ENCODE results near the gene BASP1. TPM values are rescaled to one million over a fixed set of nuclear protein-coding genes. Genes with fewer than 3 reads are reported as not detected.

Gene BASP1
- total and polyA plus RNA-seq, 2 experiments from 2014 or later = 134 to 183 TPM

DNA sequence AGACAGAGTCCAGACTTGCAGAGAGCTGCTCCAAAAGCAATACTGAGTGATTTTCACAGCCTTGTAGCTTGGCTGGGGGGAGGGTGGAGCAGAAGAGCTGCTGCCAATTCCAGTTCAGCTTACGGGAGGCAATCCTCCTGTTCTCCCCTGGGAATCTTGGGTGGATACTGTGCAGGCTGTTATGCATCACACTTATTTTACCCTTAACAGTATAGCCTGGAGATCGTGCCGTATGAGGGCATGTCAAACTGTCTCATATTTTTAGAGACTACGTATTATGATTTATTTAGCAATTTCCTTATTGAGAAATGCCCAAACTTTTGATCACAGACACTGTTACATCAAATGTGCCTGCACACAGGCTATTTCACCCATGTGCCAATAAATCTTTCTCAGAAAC lies 85.2 kb downstream of the BASP1 start:
- no peaks in the 10 kb centered on the region for H3K27me3 ChIP-seq
- no peak overlapping the region for H3K4me2 ChIP-seq
- H3K9me2 ChIP-seq (replicated peaks; ENCODE audit: insufficient read depth) = no peaks in the 10 kb centered on the region
- no peak for DNase-seq (ENCODE audit: low spot score)
- no peak overlapping the region for H2AFZ ChIP-seq
- H3K27ac ChIP-seq = no peak overlapping the region
- TF ChIP-seq EZH2 (IDR thresholded peaks at IDR 0.05; ENCODE audit: borderline replicate concordance) (no peak), EZH2phosphoT487 (IDR thresholded peaks at IDR 0.05; ENCODE audit: low read depth, severe bottlenecking, unreplicated experiment) (no peak)
- TF ChIP-seq, protein P1, sequence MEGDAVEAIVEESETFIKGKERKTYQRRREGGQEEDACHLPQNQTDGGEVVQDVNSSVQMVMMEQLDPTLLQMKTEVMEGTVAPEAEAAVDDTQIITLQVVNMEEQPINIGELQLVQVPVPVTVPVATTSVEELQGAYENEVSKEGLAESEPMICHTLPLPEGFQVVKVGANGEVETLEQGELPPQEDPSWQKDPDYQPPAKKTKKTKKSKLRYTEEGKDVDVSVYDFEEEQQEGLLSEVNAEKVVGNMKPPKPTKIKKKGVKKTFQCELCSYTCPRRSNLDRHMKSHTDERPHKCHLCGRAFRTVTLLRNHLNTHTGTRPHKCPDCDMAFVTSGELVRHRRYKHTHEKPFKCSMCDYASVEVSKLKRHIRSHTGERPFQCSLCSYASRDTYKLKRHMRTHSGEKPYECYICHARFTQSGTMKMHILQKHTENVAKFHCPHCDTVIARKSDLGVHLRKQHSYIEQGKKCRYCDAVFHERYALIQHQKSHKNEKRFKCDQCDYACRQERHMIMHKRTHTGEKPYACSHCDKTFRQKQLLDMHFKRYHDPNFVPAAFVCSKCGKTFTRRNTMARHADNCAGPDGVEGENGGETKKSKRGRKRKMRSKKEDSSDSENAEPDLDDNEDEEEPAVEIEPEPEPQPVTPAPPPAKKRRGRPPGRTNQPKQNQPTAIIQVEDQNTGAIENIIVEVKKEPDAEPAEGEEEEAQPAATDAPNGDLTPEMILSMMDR (IDR thresholded peaks at IDR 0.05; ENCODE audit: poor library complexity) = no peak
- H4K20me1 ChIP-seq (ENCODE audit: insufficient read depth, poor library complexity, severe bottlenecking) = no peaks in the 10 kb centered on the region
- no peak overlapping the region for H3K4me3 ChIP-seq
- no peaks in the 10 kb centered on the region for H3K36me3 ChIP-seq (replicated peaks; ENCODE audit: insufficient read depth, low read depth)
- 70% methylated on average over 4 of the region's 4 CpGs for WGBS (ENCODE audit: low lambda C conversion rate, missing lambda C conversion rate)
- no peaks in the 10 kb centered on the region for H3K9me3 ChIP-seq (ENCODE audit: low read depth)
- H3K79me2 ChIP-seq = peaks cover 3% of the 10 kb centered on the region
- H3K4me1 ChIP-seq (ENCODE audit: insufficient read depth) = peaks cover 25% of the 10 kb centered on the region

DNA sequence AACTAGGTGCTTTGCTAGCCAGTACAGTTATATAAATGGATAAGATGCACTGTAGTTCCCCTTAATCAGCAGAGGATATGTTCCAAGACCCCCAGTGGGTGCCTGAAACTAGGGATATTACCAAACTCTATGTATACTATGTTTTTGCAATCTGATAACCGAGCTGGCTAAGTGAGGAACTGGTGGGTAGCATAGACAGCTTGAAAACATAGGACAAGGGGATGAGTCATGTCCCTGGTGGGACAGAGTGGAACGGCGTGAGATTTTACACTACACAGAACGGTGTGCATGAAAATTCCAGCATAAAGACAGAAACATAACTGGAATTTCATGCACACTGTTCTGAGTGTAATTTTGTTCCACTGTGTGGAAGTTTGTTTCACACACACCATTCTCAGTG lies 86.9 kb downstream of the BASP1 start:
- H3K9me3 ChIP-seq (ENCODE audit: low read depth) = no peaks in the 10 kb centered on the region
- TF ChIP-seq, protein P1 (IDR thresholded peaks at IDR 0.05; ENCODE audit: poor library complexity) = no peak
- TF ChIP-seq EZH2 (IDR thresholded peaks at IDR 0.05; ENCODE audit: borderline replicate concordance) (no peak), EZH2phosphoT487 (IDR thresholded peaks at IDR 0.05; ENCODE audit: low read depth, severe bottlenecking, unreplicated experiment) (no peak)
- DNase-seq (ENCODE audit: low spot score) = no peak
- peak overlapping the region; percentile 93 for H3K27ac ChIP-seq
- H3K27me3 ChIP-seq = no peaks in the 10 kb centered on the region
- H3K4me2 ChIP-seq = peak overlapping the region; percentile 34
- WGBS (ENCODE audit: low lambda C conversion rate, missing lambda C conversion rate) = 56% methylated on average over 4 of the region's 4 CpGs
- no peak overlapping the region for H3K4me3 ChIP-seq
- no peaks in the 10 kb centered on the region for H4K20me1 ChIP-seq (ENCODE audit: insufficient read depth, poor library complexity, severe bottlenecking)
- no peak overlapping the region for H2AFZ ChIP-seq
- no peaks in the 10 kb centered on the region for H3K36me3 ChIP-seq (replicated peaks; ENCODE audit: insufficient read depth, low read depth)
- peaks cover 3% of the 10 kb centered on the region for H3K79me2 ChIP-seq
- peaks cover 25% of the 10 kb centered on the region for H3K4me1 ChIP-seq (ENCODE audit: insufficient read depth)
- no peaks in the 10 kb centered on the region for H3K9me2 ChIP-seq (replicated peaks; ENCODE audit: insufficient read depth)

DNA sequence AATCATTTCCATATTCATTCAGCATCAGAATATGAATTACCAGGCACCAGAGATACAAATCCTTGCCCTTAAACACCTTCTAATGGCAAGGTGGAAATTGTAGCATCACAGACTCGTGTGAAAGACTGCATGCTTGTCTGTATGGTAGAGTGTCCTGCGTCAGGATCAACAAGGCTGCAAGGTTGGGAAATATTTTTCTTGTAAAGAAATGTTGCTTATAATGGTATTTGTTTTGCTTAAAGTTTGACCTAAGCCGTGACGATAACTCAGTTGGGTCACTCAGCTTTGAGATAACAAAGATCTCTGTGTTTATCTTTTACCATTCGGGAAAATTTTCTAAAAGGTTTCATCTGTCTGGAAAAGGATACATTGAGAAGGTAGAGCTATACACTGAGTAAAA lies 87.6 kb downstream of the BASP1 start:
- H4K20me1 ChIP-seq (ENCODE audit: insufficient read depth, poor library complexity, severe bottlenecking) = no peaks in the 10 kb centered on the region
- H3K36me3 ChIP-seq (replicated peaks; ENCODE audit: insufficient read depth, low read depth) = no peaks in the 10 kb centered on the region
- peak overlapping the region; percentile 93 for H3K27ac ChIP-seq
- no peaks in the 10 kb centered on the region for H3K9me3 ChIP-seq (ENCODE audit: low read depth)
- DNase-seq (ENCODE audit: low spot score) = peak; percentile 31
- no peaks in the 10 kb centered on the region for H3K9me2 ChIP-seq (replicated peaks; ENCODE audit: insufficient read depth)
- WGBS (ENCODE audit: low lambda C conversion rate, missing lambda C conversion rate) = 13% methylated on average over 5 of the region's 5 CpGs
- no peaks in the 10 kb centered on the region for H3K27me3 ChIP-seq
- peaks cover 25% of the 10 kb centered on the region for H3K4me1 ChIP-seq (ENCODE audit: insufficient read depth)
- H3K79me2 ChIP-seq = peaks cover 3% of the 10 kb centered on the region
- TF ChIP-seq, protein P1 (IDR thresholded peaks at IDR 0.05; ENCODE audit: poor library complexity) = no peak
- TF ChIP-seq EZH2phosphoT487 (IDR thresholded peaks at IDR 0.05; ENCODE audit: low read depth, severe bottlenecking, unreplicated experiment) (no peak), EZH2 (IDR thresholded peaks at IDR 0.05; ENCODE audit: borderline replicate concordance) (no peak)
- no peak overlapping the region for H2AFZ ChIP-seq
- no peak overlapping the region for H3K4me3 ChIP-seq
- peak overlapping the region; percentile 34 for H3K4me2 ChIP-seq

Data from hepatocyte (in vitro differentiated cells).